ENCODE data around the gene CMIP. TPM values are rescaled to one million over a fixed set of nuclear protein-coding genes. Genes with fewer than 3 reads are reported as not detected.

CMIP gene
- 100 to 1,000 TPM in 1 of 3 donors, 10 to 100 TPM in 2; 73.3 to 127 (median 79.8) TPM for total RNA-seq
- long read RNA-seq, donor 1, partial matches to known transcripts: 1 of 11 reads
- long read RNA-seq, donor 1, other reads (novel, unspliced or antisense): 9 of 11 reads
- long read RNA-seq, donor 2, partial matches to known transcripts: 0 of 3 reads
- long read RNA-seq, donor 2, other reads (novel, unspliced or antisense): 3 of 3 reads

DNA sequence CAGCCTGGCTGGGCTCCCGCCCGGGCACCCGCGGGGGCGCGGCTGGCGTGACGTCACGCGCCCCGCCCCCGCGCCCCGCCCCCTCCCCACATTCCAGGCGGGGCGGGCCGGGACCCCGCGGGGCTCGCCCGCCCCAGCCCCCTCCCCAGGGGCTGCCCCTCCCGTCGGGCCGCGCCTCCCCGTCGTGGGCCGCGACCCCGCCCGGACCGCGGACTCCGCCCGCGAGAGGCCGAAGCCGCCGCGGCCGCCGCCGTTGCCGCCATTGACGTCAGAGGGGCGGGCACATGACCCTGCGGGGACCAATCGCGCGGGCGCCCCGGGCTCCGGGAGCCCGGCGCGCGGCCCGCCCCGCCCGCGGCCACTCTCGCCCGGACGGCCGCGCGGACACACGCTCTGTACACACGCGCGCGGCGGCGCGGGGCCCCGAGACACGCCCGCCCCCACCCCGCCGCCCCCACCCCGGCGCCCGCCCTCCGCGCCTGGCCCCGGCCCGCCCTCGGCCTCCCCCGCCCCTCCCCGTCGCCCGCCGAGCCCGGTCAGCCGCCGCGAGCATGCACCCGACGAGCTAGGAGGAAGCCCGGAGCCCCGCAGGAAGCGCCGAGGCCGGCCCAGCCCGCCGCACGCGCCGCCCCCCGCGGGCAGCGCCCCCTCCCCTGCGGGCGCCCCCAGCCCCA is at the start of gene CMIP:
Gene CMIP (plus strand): TSS at position 361 of the 674 bp plus-strand sequence.
- TF ChIP-seq, protein P1, sequence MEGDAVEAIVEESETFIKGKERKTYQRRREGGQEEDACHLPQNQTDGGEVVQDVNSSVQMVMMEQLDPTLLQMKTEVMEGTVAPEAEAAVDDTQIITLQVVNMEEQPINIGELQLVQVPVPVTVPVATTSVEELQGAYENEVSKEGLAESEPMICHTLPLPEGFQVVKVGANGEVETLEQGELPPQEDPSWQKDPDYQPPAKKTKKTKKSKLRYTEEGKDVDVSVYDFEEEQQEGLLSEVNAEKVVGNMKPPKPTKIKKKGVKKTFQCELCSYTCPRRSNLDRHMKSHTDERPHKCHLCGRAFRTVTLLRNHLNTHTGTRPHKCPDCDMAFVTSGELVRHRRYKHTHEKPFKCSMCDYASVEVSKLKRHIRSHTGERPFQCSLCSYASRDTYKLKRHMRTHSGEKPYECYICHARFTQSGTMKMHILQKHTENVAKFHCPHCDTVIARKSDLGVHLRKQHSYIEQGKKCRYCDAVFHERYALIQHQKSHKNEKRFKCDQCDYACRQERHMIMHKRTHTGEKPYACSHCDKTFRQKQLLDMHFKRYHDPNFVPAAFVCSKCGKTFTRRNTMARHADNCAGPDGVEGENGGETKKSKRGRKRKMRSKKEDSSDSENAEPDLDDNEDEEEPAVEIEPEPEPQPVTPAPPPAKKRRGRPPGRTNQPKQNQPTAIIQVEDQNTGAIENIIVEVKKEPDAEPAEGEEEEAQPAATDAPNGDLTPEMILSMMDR (IDR thresholded peaks at IDR 0.05): no peak
- H3K9me3 ChIP-seq: no peaks in the 10 kb centered on the region
- H3K4me1 ChIP-seq (ENCODE audit: low read depth): peaks cover 27% of the 10 kb centered on the region
- peak within 1 kb of the TSS; percentile 39 for H3K4me3 ChIP-seq
- intact Hi-C loops (cut with DNase I, micrococcal nuclease): no loop called here
- peak; percentile 87 to 94 (median 90) for DNase-seq
- no peaks in the 10 kb centered on the region for H3K36me3 ChIP-seq (ENCODE audit: low read depth)
- peak; percentile 66 for ATAC-seq

DNA sequence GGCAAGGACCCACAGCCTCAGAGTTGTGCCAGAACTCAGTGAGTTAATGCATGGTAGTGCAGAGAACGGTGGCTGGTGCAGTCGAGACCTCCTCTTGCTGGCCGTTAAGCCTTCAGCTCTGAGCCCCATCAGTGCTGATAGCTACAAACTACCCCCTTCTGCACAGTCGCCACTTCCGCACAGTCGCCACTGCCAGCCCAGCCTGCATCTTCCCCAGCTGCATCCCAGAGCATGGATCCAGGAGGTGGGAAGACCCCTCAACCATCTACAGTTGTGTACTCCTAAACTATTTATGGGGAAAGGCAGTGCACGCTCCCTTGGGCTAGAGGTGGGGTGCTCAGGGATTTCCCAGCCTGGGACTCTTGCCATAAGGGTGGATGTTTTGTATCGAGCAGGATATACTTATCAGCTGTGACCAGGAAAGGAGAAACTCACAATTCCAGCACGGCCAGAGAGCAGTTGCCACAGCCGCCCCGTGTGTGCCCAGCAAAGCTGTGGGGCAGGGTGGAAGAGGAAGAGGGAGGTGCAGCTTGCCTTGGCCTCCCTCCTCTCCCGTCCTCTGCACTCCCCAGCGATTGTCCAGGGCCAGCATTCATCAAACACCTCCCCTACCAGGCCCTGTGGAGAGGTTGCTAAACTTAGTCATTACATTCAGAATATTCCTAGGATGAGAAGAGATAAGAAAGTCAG is 49.5 kb upstream of the CMIP start:
- no peak for DNase-seq
- no peaks in the 10 kb centered on the region for H3K4me1 ChIP-seq (ENCODE audit: low read depth)

GRCh38 chr16:81397058-81397878 is 47.3 kb upstream of the CMIP start:
- DNase-seq: no peak
- Histone ChIP-seq H3K9me3 (no peaks in the 10 kb centered on the region), H3K4me1 (ENCODE audit: low read depth) (no peaks in the 10 kb centered on the region), H3K36me3 (ENCODE audit: low read depth) (no peaks in the 10 kb centered on the region), H3K4me3 (no peak overlapping the region)
- intact Hi-C loops (cut with DNase I, micrococcal nuclease): no loop called here
- TF ChIP-seq, protein P1 (IDR thresholded peaks at IDR 0.05): no peak
- ATAC-seq: no peak

More for the DNA sequence above, 49.5 kb upstream of the CMIP start:
- Histone ChIP-seq H3K9me3 (no peaks in the 10 kb centered on the region), H3K36me3 (ENCODE audit: low read depth) (no peaks in the 10 kb centered on the region), H3K4me3 (no peak overlapping the region)
- intact Hi-C loops (cut with DNase I, micrococcal nuclease): no loop called here
- TF ChIP-seq, protein P1 (IDR thresholded peaks at IDR 0.05): no peak
- peak; percentile 17 for ATAC-seq

DNA sequence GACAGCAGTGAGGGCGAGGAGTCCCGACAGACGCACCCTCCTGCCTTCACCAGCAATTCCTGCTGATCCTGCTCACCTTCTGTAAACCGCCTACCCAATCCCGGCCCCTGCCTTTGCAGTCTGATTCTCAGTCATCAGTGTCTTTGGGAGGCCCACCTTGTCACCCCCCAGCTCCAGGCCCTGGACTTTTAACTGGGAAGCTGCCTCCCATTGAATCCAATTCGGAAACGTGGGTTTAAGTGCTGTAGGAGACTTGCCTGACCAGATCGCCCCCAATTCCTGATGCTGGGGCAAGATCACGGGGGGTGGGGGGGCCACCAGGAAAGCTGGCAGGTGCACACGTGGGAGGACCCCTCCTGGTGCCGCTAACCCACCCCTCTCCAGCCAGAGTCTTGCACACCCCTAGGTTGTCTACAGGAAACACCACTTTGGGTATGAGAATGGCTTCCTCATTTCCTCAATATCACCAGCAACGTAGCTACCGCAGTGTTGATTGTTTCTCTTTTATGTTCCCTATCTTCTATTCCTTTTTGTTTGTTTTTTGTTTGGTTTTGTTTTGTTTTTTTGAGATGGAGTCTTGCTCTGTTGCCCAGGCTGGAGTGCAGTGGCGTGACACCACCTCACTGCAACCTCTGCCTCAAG is 46.6 kb upstream of the CMIP start:
- intact Hi-C loops (cut with DNase I, micrococcal nuclease): no loop called here
- H3K36me3 ChIP-seq (ENCODE audit: low read depth): no peaks in the 10 kb centered on the region
- TF ChIP-seq, protein P1 (IDR thresholded peaks at IDR 0.05): no peak
- DNase-seq: no peak
- H3K4me1 ChIP-seq (ENCODE audit: low read depth): no peaks in the 10 kb centered on the region
- H3K4me3 ChIP-seq: no peak overlapping the region
- H3K9me3 ChIP-seq: no peaks in the 10 kb centered on the region
- ATAC-seq: no peak

DNA sequence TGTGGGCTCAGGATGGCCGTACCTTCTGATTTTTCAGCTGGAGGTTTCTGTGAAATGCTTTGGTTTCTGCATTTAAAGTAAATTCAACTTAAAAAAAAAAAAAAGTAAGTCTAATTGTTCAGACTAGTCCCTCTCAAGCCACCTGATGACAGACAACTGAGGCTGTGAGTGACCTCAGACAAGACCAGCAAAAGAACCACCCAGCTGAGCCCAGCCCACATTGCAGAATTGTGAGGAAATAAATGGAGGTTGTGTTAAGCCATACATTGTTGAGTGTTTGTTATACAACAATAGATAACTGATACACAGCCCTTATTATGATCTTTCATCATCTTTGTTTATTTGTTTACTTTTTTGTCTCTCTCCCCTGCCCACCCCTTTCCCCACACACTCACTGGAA is 44.7 kb upstream of the CMIP start:
- intact Hi-C loops (cut with DNase I, micrococcal nuclease): loop anchor here (10.0 kb wide), 2 partner anchors 295 to 325 kb away; no protein-coding TSS in a partner anchor
- TF ChIP-seq, protein P1 (IDR thresholded peaks at IDR 0.05): no peak
- Histone ChIP-seq H3K36me3 (ENCODE audit: low read depth) (no peaks in the 10 kb centered on the region), H3K4me3 (no peak overlapping the region), H3K9me3 (no peaks in the 10 kb centered on the region), H3K4me1 (ENCODE audit: low read depth) (peaks cover 8% of the 10 kb centered on the region)
- ATAC-seq (no peak), DNase-seq (no peak)

Measured in mucosa of descending colon (tissue), 3 donors.